Mesothelial cell of epicardium (in vitro differentiated cells): Measurements from ENCODE around the gene CHST1. TPM values are rescaled to one million over a fixed set of nuclear protein-coding genes. Genes with fewer than 3 reads are reported as not detected.

Source experiments
- DNase-seq, 2 experiments: peaks; one replicate each; pipeline ENCODE4 v3.0.0; 2021; ENCODE audit warnings: low spot score in 2 of 2; ENCODE audit not compliant: unreplicated experiment in 2 of 2
- H3K27ac Mint-ChIP-seq: 2 replicates; pipeline ENCODE4 v1.8.0; 2021; ENCODE audit warnings: mixed read lengths
- H3K27me3 Mint-ChIP-seq: 2 replicates; pipeline ENCODE4 v1.8.0; 2021; ENCODE audit warnings: low read depth, mixed read lengths
- H3K36me3 Mint-ChIP-seq: 2 replicates; pipeline ENCODE4 v1.8.0; 2021; ENCODE audit warnings: mixed read lengths
- H3K4me1 Mint-ChIP-seq: 2 replicates; pipeline ENCODE4 v1.8.0; 2021; ENCODE audit warnings: mixed read lengths
- H3K4me3 Mint-ChIP-seq: 2 replicates; pipeline ENCODE4 v1.8.0; 2021; ENCODE audit warnings: mild to moderate bottlenecking, moderate library complexity, mixed read lengths
- H3K9me3 Mint-ChIP-seq: 2 replicates; pipeline ENCODE4 v1.8.0; 2021; ENCODE audit warnings: mixed read lengths
- total RNA-seq: library from RNA; stranded (reverse); gene quantifications from 3 replicates; pipeline ENCODE4 v1.2.1, GENCODE V29; 2021
- TF ChIP-seq, protein P1 (sequence below): fragments of 200-600 bp; sonication (generic); IDR thresholded peaks from one replicate; pipeline ENCODE4 v1.5.0; 2021; ENCODE audit warnings: antibody characterized with exemption; ENCODE audit not compliant: unreplicated experiment

Gene CHST1
- total RNA-seq, 1 donor from 2014 or later = 1.6 TPM

DNA sequence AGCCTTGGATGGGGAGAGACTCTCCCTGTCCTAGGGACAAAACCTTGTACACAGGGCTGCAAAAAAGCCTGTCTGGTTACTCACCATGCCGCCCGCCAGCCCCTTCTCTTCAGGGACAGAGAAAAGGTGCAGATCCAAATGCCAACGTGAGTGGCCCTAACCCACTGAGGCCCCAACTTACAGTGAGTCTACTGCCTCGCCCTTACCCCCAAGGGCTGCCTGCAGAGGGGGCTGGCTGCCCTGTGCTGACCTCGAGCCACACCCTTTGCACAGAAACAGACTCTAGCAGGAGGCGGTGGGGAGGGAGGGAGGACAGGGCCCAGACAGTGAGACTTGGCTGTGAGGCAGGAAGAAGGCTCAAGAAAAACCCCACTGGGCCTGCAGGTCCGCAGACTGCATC is 13.6 kb upstream of the CHST1 start:
- H3K27me3 Mint-ChIP-seq = peaks cover 4% of the 10 kb centered on the region
- DNase-seq = no peak
- H3K27ac Mint-ChIP-seq = no peak overlapping the region
- TF ChIP-seq, protein P1, sequence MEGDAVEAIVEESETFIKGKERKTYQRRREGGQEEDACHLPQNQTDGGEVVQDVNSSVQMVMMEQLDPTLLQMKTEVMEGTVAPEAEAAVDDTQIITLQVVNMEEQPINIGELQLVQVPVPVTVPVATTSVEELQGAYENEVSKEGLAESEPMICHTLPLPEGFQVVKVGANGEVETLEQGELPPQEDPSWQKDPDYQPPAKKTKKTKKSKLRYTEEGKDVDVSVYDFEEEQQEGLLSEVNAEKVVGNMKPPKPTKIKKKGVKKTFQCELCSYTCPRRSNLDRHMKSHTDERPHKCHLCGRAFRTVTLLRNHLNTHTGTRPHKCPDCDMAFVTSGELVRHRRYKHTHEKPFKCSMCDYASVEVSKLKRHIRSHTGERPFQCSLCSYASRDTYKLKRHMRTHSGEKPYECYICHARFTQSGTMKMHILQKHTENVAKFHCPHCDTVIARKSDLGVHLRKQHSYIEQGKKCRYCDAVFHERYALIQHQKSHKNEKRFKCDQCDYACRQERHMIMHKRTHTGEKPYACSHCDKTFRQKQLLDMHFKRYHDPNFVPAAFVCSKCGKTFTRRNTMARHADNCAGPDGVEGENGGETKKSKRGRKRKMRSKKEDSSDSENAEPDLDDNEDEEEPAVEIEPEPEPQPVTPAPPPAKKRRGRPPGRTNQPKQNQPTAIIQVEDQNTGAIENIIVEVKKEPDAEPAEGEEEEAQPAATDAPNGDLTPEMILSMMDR = no peak
- H3K36me3 Mint-ChIP-seq = no peaks in the 10 kb centered on the region
- H3K4me3 Mint-ChIP-seq = no peak overlapping the region
- peaks cover 3% of the 10 kb centered on the region for H3K4me1 Mint-ChIP-seq
- H3K9me3 Mint-ChIP-seq = no peaks in the 10 kb centered on the region

- peaks cover 4% of the 10 kb centered on the region for H3K27me3 Mint-ChIP-seq
- no peak overlapping the region for H3K4me3 Mint-ChIP-seq
- TF ChIP-seq, protein P1 = no peak
- no peaks in the 10 kb centered on the region for H3K36me3 Mint-ChIP-seq
- H3K4me1 Mint-ChIP-seq = no peaks in the 10 kb centered on the region
- no peak for DNase-seq
- no peaks in the 10 kb centered on the region for H3K9me3 Mint-ChIP-seq
- H3K27ac Mint-ChIP-seq = no peak overlapping the region
Observed at GRCh38 chr11:45677770-45678512, 12.5 kb upstream of the CHST1 start.

DNA sequence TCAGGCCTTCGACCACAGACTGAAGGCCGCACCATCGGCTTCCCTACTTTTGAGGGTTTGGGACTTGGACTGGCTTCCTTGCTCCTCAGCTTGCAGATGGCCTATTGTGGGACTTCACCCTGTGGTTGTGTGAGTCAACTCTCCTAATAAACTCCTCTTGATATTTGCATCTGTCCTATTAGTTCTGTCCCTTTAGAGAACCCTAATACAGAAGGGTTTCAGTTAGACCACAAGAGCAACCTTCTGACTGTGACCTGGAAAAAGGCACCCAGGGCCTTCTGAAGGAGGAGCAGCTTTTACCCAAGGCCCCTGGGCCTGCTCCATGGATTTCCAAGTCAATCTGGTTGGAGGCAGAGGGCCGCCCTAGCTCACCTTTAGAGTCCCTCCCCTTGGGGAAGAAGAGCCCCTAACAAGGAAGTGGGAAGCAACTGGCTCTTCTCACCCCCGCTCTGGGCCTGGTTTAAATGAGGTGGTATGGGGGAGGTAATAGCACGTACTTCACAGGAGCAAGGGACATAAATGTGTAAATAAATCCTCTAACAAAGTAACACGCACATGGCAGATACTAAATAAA is 11.2 kb upstream of the CHST1 start:
- no peaks in the 10 kb centered on the region for H3K36me3 Mint-ChIP-seq
- H3K27me3 Mint-ChIP-seq = peaks cover 4% of the 10 kb centered on the region
- H3K9me3 Mint-ChIP-seq = no peaks in the 10 kb centered on the region

GRCh38 chr11:45675646-45676045 is 10.2 kb upstream of the CHST1 start:
- DNase-seq = no peak
- TF ChIP-seq, protein P1 = no peak
- Mint-ChIP-seq H3K36me3 (no peaks in the 10 kb centered on the region), H3K4me3 (no peak overlapping the region), H3K4me1 (no peaks in the 10 kb centered on the region), H3K27me3 (peaks cover 2% of the 10 kb centered on the region), H3K27ac (no peak overlapping the region), H3K9me3 (no peaks in the 10 kb centered on the region)

More for the DNA sequence above, 11.2 kb upstream of the CHST1 start:
- no peak overlapping the region for H3K4me3 Mint-ChIP-seq
- no peak for DNase-seq
- H3K27ac Mint-ChIP-seq = no peak overlapping the region
- TF ChIP-seq, protein P1 = no peak
- H3K4me1 Mint-ChIP-seq = no peaks in the 10 kb centered on the region

DNA sequence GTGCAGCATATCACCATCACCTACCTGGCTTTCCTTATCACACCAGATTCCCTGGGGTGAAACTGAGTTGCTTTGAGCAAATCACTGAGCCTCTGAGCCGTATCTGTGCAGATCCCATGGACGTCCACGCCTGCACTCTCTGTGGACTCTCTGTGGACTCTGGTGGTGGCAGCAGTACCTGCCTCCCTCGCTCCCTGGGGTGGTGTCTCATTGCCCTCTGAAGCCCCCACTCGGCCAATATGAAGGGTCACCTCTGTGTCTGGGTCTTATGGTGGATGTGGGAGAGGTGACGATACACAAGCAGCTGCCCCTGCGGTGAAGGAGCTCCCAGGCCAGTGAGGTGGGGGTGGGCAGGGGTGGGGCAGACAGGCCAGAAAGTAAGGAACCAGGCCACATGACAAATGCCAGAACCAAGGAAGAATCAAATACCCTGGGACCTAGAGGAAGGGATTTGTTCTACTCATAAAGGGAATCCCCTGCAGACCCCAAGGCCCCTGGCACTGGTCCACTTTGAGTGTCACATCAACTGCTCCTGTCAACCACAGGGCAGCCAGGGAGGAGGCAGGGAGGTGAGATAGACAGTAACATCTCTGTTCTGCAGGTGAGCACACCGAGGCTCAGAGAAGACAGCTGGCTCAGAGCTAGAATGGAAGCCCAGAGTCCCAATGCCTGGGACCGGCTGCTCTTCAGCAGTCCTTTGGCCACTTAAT is 9.2 kb upstream of the CHST1 start:
- Mint-ChIP-seq H3K36me3 (no peaks in the 10 kb centered on the region), H3K27ac (no peak overlapping the region), H3K4me3 (no peak overlapping the region), H3K27me3 (peaks cover 10% of the 10 kb centered on the region), H3K4me1 (no peaks in the 10 kb centered on the region), H3K9me3 (no peaks in the 10 kb centered on the region)
- TF ChIP-seq, protein P1 = no peak
- no peak for DNase-seq
